KOPT-K1 (cell line): Measurements from ENCODE around the gene EXOC6B.

Source experiments
- H3K27ac ChIP-seq: fragments of 200-600 bp; sonication (generic); 2 replicates; pipeline ENCODE4 v1.5.1; 2016; ENCODE audit warnings: antibody characterized with exemption, mild to moderate bottlenecking, low read depth, low read length; ENCODE audit not compliant: poor library complexity, severe bottlenecking
- H3K36me3 ChIP-seq: fragments of 200-600 bp; sonication (generic); 2 replicates; pipeline ENCODE4 v1.5.1; 2017; ENCODE audit warnings: antibody characterized with exemption, mild to moderate bottlenecking, low read length, moderate library complexity; ENCODE audit not compliant: insufficient read depth
- H3K9me3 ChIP-seq: fragments of 200-600 bp; sonication (generic); 2 replicates; pipeline ENCODE4 v1.5.1; 2017; ENCODE audit warnings: antibody characterized with exemption, low read length, mild to moderate bottlenecking; ENCODE audit not compliant: insufficient read depth, poor library complexity, severe bottlenecking

The EXOC6B gene

DNA sequence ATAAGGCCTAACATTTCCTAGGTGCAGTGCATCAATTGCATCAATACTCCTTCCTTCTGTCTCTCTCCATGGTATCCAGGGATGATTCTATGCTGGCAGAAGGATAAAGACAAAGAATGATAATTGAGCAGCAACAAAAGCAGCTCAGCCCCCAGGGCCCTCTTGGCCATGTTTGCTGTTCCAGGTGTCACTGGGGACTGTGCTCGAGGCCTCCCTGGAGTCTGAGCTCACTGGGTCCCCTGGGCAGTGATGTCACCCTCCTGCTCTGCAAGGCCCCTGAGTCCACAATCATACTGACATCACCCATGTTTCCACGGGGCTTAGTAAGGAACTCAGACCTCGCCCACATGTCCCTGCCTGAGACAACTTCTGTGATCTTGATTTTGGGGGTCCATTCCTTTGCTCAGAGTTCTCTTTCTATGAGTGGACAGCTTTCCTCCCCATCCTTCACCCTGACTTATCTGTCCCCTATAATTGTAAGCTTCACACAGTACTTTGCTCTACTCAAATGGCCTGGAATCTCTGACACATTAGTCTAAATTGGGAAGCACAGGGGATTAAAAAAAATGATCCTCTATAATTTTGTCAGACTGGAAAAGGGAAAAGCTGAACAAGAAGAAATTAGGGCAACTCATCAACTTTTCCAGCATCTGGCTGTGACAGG, 15.8 kb upstream of the EXOC6B start:
- no peak overlapping the region for H3K27ac ChIP-seq
- H3K9me3 ChIP-seq = no peaks in the 10 kb centered on the region
- no peaks in the 10 kb centered on the region for H3K36me3 ChIP-seq

DNA sequence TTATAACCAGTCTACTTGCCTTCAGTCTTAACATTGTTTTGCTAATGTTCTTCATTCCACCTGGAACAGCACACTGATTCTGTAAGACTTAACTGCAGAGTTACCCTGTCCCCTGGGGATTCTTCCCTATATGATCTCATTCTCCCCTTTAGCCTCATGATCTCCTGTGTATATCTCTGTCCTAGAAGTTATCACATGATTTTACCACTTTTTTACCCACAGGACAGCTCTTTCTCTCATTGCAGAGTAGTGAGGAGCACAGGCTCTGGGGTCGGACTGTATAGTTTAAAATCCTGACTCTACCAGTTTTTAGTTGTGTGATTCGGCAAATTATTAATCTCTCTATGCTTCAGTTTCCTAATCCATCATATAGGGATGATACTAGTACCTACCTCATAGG, 14.2 kb upstream of the EXOC6B start:
- no peaks in the 10 kb centered on the region for H3K36me3 ChIP-seq
- no peak overlapping the region for H3K27ac ChIP-seq

DNA sequence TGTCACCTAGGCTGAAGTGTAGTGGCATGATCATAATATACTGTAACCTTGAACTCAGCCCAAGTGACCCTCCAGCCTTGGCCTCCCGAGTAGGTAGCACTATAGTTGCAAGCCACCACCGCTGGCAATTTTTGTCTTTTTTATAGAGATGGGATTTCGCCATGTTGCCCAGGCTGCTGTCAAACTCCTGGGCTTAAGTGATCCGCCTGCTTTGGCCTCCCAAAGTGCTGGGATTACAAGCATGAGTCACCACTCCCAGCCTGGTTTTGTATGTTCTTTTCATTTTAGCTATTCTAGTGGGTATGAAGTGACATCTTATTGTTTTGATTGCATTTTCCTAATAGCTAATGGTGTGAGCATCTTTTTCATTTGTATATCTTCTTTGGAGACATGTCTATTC, 11.3 kb upstream of the EXOC6B start:
- Histone ChIP-seq H3K9me3 (no peaks in the 10 kb centered on the region), H3K36me3 (no peaks in the 10 kb centered on the region), H3K27ac (no peak overlapping the region)

More for the DNA sequence above, 14.2 kb upstream of the EXOC6B start:
- no peaks in the 10 kb centered on the region for H3K9me3 ChIP-seq

DNA sequence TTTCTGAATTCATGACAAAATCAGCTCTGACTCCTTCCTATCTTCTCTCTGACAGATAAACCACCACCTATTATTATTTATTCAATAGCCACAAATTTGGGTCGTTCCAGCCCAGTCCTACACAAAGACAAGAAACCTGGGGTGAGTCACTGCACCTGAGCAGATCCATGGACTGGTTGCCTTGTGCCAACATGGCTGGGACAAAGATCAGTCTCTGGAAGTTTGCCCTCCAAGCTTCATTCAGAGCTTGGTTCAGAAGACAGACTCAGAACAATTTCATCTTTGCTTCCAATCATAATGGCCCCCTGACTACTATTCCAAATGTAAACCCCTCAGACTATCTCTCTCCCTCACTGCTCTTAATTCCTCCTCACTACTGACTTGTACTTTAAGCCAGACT, 9.6 kb upstream of the EXOC6B start:
- H3K27ac ChIP-seq = no peak overlapping the region
- H3K9me3 ChIP-seq = no peaks in the 10 kb centered on the region
- H3K36me3 ChIP-seq = no peaks in the 10 kb centered on the region

DNA sequence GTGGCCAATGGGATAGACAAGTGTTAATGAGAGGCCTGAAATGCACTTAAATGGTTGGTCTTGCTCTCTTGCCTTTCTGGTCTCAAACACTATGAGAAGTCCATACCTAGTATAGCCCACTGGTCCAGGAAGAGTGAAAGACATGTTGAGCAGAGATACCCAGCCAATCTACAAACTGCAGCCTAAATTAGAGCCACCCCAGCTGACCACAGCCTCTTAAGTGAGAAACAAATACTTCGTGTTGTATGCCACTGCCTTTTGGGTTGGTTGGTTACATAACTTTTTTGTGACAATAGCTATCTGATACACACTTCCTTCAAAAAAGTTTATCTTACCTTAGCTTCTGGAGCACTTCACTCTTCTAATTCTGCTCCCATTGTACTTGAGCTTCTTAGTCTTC, 8.8 kb upstream of the EXOC6B start:
- H3K9me3 ChIP-seq = no peaks in the 10 kb centered on the region
- H3K36me3 ChIP-seq = no peaks in the 10 kb centered on the region
- no peak overlapping the region for H3K27ac ChIP-seq

DNA sequence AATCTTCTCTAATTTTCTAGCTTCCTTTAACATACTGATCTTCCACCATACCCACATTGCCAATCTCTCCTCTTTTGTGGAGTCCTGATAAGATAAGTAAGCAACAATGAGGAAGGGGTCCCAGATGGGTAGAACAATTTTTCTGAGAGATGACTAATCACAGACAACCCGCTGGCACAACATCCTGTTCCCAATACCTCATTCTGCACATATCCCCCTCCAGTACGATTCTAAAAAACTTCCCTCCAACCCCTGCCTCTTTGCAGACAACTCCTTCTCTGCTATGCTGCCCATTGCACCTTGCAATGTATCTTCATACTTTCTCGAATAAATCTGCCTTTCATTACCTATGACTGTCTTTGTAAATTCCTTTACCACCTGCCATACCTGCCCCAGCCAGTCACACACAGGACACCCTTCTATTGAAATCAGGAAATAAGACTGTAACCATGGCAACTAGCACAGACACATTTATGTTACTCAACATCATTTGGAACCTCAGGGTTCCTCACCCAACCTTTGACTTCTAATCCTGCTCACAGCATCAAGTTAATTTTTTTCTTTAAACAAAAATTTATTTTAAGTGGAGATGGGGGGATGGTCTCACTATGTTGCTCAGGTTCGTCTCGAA, 7.4 kb upstream of the EXOC6B start:
- H3K27ac ChIP-seq = no peak overlapping the region
- no peaks in the 10 kb centered on the region for H3K36me3 ChIP-seq
- H3K9me3 ChIP-seq = no peaks in the 10 kb centered on the region

DNA sequence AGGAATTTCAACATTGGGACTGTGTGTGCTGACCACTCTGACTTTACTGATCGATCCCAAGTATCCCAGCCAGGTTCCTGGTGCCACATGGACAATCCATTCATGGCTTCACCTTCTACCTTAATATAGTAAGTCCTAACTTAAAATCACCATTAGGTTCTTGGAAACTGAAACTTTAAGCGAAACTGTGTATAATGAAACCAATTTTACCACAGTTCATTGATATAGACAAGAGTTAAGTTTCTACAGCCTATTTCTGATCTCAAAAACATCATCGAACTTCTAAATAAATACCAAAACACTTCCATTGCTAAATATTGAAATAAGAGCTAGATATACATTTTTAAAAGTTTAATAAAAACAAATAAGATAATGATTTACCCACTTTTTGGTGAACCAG, 4.4 kb upstream of the EXOC6B start:
- Histone ChIP-seq H3K36me3 (no peaks in the 10 kb centered on the region), H3K9me3 (no peaks in the 10 kb centered on the region), H3K27ac (no peak overlapping the region)

DNA sequence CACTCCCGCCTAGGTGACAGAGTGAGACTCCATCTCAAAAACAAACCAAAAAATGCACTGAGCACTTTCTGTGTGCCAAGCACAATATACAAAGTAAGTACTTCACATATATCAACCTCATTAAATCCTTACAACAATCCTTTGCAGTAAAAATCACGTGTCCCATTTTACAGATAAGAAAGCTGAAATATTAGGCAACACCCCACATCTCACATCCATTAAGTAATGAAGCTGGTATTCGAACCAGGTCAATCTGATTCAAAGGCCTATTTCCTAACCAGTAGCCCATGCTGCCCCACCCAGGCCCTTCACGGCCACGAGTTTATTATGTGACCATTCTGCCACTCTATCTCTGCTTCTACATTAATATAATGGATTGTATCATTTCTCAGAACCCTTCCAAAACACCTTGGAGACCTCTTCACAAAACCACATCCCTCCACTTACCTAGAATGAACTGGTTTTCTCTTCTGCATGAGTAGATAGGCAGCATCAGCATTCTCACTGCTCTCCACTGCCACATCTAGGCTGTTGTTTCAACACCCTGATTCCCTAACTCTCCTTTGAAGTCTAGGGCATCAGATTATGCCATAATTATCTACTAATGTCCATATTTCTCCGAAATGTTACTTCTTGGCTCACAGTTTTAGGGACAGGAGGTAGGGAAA, 3.1 kb upstream of the EXOC6B start:
- no peaks in the 10 kb centered on the region for H3K36me3 ChIP-seq
- no peak overlapping the region for H3K27ac ChIP-seq

DNA sequence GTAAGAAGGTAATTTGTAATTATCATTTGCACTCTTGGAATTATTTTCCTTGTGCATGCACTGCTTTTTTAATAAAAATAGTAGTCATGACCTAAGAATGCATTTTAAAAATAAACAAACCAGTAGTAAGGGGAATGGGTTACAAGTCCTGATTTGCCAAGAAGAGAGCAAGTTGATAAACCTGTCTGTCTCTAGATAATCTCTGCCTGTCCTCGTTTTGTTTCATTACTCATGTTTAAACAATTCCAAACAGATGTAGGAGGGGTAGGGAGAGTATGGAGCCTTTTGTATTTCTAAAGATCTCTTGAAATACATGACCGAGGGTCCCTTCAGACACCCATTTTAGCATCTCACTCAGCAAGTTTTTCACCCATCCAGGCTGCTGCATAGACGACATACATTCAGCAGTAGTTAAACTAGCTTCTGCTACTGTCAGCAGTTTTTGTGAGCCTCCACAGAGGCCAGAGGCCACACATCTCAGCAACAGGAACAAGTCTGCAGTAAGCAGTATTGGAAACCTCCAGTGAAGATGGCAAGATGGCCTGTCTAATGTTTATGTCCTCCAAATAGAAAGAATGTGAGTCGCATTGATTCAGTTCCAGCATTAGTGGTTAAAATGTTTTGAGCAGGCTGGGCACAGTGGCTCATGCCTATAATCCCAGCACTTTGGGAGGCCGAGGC, 2.3 kb upstream of the EXOC6B start:
- Histone ChIP-seq H3K36me3 (no peaks in the 10 kb centered on the region), H3K9me3 (no peaks in the 10 kb centered on the region), H3K27ac (no peak overlapping the region)

More for the DNA sequence above, 3.1 kb upstream of the EXOC6B start:
- H3K9me3 ChIP-seq = no peaks in the 10 kb centered on the region

DNA sequence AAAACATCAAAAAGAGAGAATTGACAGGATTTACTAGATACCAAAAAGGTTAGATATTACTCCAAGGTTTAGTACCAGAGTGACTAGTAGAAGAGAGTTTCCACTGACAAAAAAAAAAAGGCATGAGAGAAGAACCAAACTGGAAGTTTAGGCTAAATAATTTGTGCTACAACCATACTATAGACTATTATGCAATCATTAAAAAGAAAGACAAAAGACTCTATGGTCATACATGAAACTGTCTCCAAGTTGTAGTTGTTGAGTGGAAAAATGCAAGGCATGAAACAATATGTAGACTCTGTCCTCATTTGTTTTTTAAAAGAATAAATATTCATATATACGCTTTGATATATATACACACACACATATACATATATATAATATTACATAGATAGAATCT, 1.7 kb upstream of the EXOC6B start:
- no peaks in the 10 kb centered on the region for H3K36me3 ChIP-seq
- no peak overlapping the region for H3K27ac ChIP-seq
- no peaks in the 10 kb centered on the region for H3K9me3 ChIP-seq

DNA sequence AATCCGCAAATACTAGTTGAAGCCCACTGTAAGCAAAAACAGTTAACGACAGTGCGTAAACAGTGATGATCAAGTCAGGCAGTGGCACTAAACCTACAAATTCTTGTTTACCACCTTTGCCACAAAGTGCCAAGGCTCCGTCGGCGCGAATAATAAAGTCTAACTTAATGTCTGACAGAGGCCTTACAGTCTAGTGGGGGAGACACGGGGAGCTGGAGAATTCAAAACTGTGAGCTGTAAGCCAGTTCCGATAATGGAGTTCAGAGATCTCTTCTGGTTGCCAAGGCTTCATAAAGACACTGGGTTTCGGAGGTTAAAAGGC, 284 bp upstream of the EXOC6B start:
- H3K9me3 ChIP-seq = no peaks in the 10 kb centered on the region
- no peaks in the 10 kb centered on the region for H3K36me3 ChIP-seq
- H3K27ac ChIP-seq = no peak overlapping the region

DNA sequence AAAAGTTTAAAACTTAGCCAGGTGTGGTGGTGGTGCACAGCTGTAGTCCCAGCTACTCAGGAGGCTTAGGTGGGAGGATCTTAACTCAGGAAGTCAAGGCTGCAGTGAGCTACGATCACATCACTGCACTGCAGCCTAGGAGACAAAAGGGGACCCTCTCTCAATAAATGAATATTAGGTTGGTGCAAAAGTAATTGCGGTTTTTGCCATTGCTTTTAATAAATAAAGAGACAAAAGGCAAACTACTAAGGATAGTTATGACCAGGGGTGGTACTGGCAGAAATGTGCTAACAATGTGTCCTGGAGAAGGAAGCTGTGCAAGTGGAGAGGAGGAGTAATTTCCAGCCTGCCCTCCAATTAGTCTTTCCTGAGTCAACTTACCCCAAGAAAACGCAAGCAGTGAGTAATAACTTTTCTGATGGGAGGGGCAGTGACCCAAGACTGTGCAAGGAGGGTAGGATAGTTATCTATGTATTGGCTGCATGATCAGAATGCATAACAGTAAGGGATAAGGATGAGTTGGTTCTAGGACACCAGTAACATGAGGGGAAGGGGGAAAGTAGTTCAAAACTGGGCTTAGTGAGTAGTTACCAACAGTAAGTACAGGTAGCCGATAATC, 1.5 kb downstream of the EXOC6B start:
- H3K9me3 ChIP-seq = no peaks in the 10 kb centered on the region
- H3K27ac ChIP-seq = no peak overlapping the region
- H3K36me3 ChIP-seq = no peaks in the 10 kb centered on the region

DNA sequence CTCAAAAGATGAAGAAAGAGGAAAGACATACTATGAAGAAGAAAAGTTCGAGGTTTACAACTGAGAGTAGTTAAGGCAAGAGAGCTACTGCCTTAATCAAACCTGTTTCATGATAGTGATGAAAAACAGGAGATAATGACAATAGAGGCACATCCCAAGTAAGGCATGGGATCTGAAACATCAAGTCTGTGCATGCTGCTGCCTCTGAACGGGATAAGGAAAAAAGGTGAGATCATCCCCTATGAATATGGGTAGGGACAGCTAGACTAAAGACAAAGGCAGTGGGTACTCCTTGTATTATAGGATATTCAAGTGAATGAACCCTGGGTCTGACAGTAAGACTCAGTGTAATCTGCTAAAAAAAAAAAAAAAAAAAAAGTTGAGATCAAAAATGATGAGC, 3.0 kb downstream of the EXOC6B start:
- H3K9me3 ChIP-seq = no peaks in the 10 kb centered on the region
- no peak overlapping the region for H3K27ac ChIP-seq
- H3K36me3 ChIP-seq = no peaks in the 10 kb centered on the region

DNA sequence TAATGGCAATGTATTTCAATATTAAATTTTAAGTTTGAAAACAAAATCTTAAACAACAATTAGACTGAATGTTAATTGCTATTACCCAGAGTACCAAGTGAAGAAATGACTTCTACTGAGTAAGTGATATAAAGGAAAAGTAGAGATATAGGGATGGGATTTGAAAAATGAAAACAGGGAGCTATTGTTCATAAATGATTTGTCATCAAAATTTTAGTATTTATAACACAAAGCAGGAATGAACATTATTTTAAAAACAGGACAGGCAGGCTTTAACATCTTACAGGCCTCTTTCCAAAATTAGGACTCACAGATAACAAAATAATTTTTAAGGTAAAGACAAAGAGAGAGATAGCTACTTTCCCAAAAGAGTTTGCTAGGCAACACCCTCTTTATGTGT, 3.9 kb downstream of the EXOC6B start:
- Histone ChIP-seq H3K9me3 (no peaks in the 10 kb centered on the region), H3K36me3 (no peaks in the 10 kb centered on the region), H3K27ac (no peak overlapping the region)

DNA sequence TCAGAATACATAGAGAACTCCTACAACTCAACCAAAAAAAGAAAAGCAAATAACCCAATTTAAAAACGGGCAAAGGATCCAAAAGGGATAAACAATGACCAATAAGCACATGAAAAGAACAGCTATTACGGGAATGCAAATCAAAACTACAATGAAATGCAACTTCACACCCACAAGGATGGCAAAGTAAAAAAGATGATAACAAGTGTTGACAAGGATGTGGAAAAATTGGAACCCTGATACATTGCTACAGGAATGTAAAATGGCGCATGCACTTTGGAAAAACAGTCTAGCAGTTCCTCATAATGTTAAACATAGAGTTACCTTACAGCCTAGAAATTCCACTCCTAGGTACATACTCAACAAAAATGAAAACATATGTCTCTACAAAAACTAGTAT, 4.7 kb downstream of the EXOC6B start:
- H3K9me3 ChIP-seq = no peaks in the 10 kb centered on the region
- H3K27ac ChIP-seq = no peak overlapping the region
- no peaks in the 10 kb centered on the region for H3K36me3 ChIP-seq
